ENCODE data around the gene RBMX.
"Not testable (repeated sequence)": the region's sequence is repeated elsewhere in the genome, so short reads cannot be mapped to it uniquely, and the experiment has no call there.

Gene RBMX

GRCh38 chrX:136880452-136881013 lies at the start of gene RBMX:
Gene RBMX (minus strand): TSS chrX:136880725. CDS start chrX:136879427, 1,298 bp downstream.
- DNase-seq, result peak; percentile 86

GRCh38 chrX:136921438-136921837 lies 40.9 kb upstream of the RBMX start:
- not testable (repeated sequence) for DNase-seq

GRCh38 chrX:136920001-136920400 lies 39.5 kb upstream of the RBMX start:
- DNase-seq, result peak; percentile 3

DNA sequence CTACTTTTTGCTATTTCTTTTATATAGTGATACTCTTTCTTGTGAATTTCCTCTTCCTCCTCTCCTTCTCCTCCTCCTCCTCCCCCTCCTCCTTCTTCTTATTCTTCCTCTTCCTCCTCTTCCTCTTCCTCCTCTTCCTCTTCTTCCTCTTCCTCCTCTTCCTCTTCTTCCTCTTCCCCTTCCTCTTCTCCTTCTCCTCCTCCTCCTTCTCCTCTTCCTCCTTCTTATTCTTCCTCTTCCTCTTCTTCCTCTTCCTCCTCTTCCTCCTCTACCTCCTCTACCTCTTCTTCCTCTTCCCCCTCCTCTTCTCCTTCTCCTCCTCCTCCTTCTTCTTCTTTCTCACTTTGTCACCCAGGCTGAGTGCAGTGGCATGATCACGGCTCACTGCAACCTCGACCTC lies 36.3 kb upstream of the RBMX start:
- DNase-seq, result no peak

- DNase-seq, result not testable (repeated sequence)
These were observed 31.1 kb upstream of the RBMX start for GRCh38 chrX:136911661-136912060.

- DNase-seq, result no peak
These were observed 30.7 kb upstream of the RBMX start for GRCh38 chrX:136911253-136911652.

DNA sequence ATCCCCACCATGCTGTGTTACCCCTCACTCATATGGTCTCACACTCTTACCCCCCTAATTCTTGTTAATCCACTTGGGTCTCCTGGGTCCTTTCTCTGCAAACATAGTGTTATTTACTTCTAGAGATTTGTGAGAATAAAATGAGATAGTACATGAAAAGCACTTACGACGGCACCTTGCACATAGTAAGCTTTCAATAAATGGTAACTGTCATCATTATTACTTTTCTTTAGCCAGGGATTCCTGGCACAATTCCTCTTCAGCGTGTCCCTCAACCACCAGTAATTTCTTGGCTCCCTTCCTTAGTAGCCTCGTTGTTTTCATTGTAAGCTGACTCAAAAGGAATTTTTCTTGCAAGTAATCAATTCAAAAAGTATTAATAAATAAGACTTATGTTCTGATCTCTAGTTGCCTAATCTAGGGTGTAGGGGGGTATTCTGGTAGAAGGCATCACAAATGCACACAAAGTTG lies 30.1 kb upstream of the RBMX start:
- no peak for DNase-seq

- peak; percentile 64 for DNase-seq
These were observed 29.4 kb upstream of the RBMX start for GRCh38 chrX:136909706-136910564.

GRCh38 chrX:136909119-136909705 lies 28.7 kb upstream of the RBMX start:
- DNase-seq, result peak; percentile 45

- DNase-seq, result no peak
These were observed 27.1 kb upstream of the RBMX start for GRCh38 chrX:136907621-136908020.

GRCh38 chrX:136906921-136907510 lies 26.5 kb upstream of the RBMX start:
- no peak for DNase-seq

DNA sequence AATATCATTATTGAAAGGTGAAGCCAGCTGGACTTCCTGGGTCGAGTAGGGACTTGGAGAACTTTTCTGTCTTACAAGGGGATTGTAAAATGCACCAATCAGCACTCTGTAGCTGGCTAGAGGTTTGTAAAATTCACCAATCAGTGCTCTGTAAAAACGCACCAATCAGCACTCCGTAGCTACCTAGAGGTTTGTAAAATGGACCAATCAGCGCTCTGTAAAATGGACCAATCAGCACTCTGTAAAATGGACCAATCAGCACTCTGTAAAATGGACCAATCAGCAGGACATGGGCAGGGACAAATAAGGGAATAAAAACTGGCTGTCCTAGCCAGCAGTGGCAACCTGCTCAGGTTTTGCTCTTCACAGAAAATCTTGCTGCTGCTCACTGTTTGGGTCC lies 23.5 kb upstream of the RBMX start:
- DNase-seq, result not testable (repeated sequence)

DNA sequence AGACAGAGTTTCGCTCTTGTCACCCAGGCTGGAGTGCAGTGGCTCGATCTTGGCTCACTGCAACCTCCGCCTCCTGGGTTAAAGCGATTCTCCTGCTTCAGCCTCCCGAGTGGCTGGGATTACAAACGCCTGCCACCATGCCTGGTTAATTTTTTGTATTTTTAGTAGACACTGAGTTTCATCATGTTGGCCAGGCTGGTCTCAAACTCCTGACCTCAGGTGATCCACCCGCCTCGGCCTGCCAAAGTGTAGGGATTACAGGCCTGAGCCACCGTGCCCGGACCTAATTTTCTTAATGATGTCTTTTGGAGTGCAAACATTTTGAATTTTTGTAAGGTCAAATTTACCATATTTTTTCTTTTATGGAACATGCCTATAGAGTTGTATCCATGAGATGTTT lies 19.5 kb upstream of the RBMX start:
- DNase-seq, result not testable (repeated sequence)

DNA sequence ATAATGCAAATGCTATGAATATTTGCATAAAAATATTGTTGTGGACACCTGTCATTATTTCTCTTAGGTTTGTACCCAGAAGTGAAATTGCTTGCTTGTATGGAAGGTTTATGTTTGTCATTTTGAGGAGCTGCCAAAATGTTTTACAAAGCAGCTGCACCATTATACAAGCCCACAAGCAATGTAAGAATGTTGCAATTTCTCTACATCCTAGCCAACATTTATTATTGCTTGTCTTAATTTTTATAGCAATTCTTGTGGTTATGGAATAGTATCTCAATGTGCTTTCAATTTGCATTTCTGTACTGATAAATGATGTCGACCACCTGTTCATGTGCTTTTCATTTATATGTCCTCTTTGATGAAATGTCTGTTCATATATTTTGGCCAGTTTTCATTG lies 18.7 kb upstream of the RBMX start:
- no peak for DNase-seq

GRCh38 chrX:136898752-136899151 lies 18.2 kb upstream of the RBMX start:
- DNase-seq, result not testable (repeated sequence)

DNA sequence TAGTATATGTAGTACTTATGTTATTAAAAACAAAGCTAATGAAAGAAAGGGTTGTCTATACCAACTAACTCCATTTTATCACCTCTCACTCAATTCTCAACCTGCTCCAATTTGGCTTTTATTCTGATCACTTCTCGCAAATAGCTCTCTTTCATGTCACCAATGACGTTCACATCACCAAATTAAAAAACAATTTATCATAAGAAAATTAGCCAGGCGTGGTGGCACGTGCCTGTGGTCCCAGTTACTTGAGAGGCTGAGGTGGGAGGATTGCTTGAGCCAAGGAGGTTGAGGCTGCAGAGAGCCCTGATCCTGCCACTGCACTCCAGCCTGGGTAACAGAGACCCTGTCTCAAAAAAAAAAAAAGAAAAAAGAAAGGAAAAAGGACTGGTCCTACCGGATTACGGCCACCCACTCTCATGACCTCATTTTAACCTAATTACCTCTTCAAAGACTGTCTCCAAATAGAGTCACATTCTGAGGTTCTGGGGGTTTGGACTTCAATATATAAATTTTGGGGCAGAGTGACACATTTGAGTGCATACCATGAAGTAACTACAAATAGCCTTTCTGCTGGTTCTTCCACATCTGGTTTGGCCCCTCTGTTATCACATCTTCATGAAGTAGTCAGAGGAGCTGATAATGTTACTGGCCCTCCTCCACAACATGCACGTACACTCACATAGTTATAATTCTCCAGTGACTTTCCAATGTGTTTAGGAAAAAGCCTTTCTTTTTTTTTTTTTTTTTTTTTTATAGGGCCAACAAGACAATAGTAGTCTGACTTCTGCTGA lies 15.8 kb upstream of the RBMX start:
- DNase-seq, result no peak

- no peak for DNase-seq
These were observed 11.9 kb upstream of the RBMX start for GRCh38 chrX:136892412-136892811.

- not testable (repeated sequence) for DNase-seq
These were observed 10.1 kb upstream of the RBMX start for GRCh38 chrX:136890596-136890995.

DNA sequence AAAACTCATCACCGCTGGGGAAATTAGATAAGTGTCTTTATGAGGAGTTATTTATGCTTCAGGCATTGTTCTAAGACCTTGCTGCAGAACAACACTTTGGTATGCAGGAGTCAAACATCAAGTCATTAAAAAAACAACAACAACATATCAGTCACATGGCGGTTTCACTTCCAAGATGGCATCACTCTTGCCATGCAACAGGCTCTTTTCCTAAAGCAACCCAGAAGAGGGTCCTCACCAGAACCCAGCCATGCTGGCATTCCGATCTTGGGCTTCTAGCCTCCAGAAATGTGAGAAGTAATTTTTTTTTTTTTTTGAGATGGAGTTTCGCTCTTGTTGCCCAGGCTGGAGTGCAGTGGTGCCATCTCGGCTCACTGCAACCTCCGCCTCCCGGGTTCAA lies 8.7 kb upstream of the RBMX start:
- DNase-seq, result no peak

- DNase-seq, result peak; percentile 24
These were observed 498 bp downstream of the RBMX start for GRCh38 chrX:136880003-136880451.

DNA sequence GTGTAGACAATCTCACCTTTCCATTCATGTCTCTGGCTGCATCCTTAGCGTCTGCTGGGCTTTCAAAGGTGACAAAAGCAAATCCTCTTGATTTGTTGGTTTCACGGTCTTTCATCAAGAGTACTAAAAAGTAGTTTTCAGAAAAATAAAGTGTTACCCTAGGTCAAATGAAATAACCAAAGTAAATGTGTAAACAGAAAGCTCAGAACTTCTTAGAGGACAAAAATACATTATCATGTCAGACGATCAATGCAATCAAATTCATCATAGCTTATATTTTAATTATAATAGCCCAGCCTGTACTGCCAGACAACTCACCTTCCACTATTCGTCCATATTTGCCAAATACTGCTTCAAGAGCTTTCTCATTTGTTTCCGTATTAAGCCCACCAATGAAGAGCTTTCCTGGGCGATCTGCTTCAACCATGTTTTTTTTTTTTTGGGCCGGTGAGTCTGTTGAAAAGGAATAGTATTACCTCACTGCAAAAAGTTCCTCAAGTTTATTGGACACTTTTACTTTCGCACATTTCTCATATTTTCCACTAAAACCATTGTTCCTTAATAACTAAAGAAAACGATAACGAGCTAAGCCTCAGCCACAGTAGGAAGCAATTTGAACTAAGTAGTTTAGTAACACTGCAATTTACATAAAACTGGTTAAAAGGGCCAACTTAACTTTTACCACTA lies 1.4 kb downstream of the RBMX start:
- DNase-seq, result no peak

DNA sequence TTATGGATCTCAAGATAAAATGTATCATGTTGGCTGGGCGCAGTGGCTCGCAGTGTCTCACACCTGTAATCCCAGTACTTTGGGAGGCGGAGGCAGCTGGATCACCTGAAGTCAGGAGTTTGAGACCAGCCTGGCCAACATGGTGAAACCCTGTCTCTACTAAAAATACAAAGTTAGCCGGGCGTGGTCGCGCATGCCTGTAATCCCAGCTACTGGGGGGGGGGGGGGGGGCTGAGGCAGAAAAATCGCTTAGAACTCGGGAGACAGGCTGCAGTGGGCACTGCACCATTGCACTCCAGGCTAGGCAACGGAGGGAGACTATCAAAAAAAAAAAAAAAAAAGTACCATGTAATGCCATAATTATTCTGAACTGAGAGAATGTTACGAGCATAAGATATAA lies 2.1 kb downstream of the RBMX start:
- DNase-seq, result no peak

Data from COR-L47 (cell line).